Mucosa of rectum (tissue), 2 donors: ENCODE measurements around the gene ACP3.
"Not testable (repeated sequence)": the region's sequence is repeated elsewhere in the genome, so short reads cannot be mapped to it uniquely, and the experiment has no call there.

Experiments
- H3K27ac ChIP-seq, 2 donors: one replicate each; pipeline ENCODE4 v1.7.0; 2013; ENCODE audit warnings: inconsistent platforms in 2 of 2, low read depth in 2 of 2, low read length in 2 of 2
- H3K27me3 ChIP-seq, 2 donors: one replicate each; pipeline ENCODE4 v1.7.0; 2013; ENCODE audit warnings: low read length in 2 of 2; ENCODE audit not compliant: control insufficient read depth in 2 of 2, insufficient read depth in 2 of 2
- H3K36me3 ChIP-seq, 2 donors: one replicate each; pipeline ENCODE4 v1.7.0; 2013; ENCODE audit warnings: low read length in 2 of 2; ENCODE audit not compliant: control insufficient read depth in 2 of 2, insufficient read depth in 2 of 2
- H3K4me1 ChIP-seq, 2 donors: one replicate each; pipeline ENCODE4 v1.7.0; 2013; ENCODE audit warnings: low read length in 2 of 2, mild to moderate bottlenecking in 1 of 2; ENCODE audit not compliant: control insufficient read depth in 2 of 2, insufficient read depth in 2 of 2
- H3K4me3 ChIP-seq, 2 donors: one replicate each; pipeline ENCODE4 v1.7.0; 2013; ENCODE audit warnings: low read length in 2 of 2
- H3K9ac ChIP-seq, 2 donors: one replicate each; pipeline ENCODE4 v1.7.0; 2013; ENCODE audit warnings: low read length in 2 of 2, low read depth in 1 of 2, mild to moderate bottlenecking in 1 of 2
- H3K9me3 ChIP-seq, 2 donors: one replicate each; pipeline ENCODE4 v1.7.0; 2013; ENCODE audit warnings: low read length in 2 of 2; ENCODE audit not compliant: control insufficient read depth in 2 of 2
- donor health status: healthy.
- donor health status: Normal muscosa, but diverticular disease.

ACP3 gene

DNA sequence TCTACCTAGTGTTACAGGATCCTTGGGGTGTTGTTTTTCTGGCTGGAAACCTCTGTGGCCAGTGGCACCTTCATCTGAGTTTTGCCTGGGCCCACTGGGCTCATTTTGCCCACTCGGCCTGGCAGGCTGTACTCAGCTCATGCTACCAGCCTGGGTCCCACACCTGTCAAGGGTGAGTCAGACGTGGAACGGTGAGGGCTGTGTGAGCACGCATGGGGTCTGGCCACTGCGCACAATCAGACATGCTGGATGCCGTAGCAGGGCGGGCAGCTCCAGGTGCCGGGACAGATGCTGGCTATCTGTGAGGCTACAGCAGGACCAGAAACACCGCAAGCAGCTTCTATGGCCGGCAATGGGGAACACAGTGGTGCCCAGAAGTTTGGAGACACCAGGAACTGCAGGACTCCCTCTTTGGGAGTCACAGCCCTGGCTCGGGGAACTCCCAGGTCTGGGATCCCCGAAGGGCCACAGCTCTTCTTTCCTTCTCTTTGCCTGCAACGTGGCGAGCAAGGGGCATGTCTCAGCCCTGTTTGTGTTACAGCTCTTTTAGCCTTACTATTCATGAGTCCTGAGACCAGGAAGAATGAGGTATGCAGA is 64.2 kb downstream of the ACP3 start:
- no peaks in the 10 kb centered on the region for H3K4me1 ChIP-seq
- no peaks in the 10 kb centered on the region for H3K36me3 ChIP-seq
- no peak overlapping the region for H3K9ac ChIP-seq
- no peak overlapping the region for H3K27ac ChIP-seq
- no peaks in the 10 kb centered on the region for H3K9me3 ChIP-seq
- H3K4me3 ChIP-seq: no peak overlapping the region
- no peaks in the 10 kb centered on the region for H3K27me3 ChIP-seq

GRCh38 chr3:132382267-132382666 is 65.1 kb downstream of the ACP3 start:
- H3K27me3 ChIP-seq: no peaks in the 10 kb centered on the region
- H3K4me1 ChIP-seq: no peaks in the 10 kb centered on the region
- H3K9ac ChIP-seq: no peak overlapping the region
- no peaks in the 10 kb centered on the region for H3K9me3 ChIP-seq
- H3K4me3 ChIP-seq: no peak overlapping the region
- no peak overlapping the region for H3K27ac ChIP-seq
- no peaks in the 10 kb centered on the region for H3K36me3 ChIP-seq

DNA sequence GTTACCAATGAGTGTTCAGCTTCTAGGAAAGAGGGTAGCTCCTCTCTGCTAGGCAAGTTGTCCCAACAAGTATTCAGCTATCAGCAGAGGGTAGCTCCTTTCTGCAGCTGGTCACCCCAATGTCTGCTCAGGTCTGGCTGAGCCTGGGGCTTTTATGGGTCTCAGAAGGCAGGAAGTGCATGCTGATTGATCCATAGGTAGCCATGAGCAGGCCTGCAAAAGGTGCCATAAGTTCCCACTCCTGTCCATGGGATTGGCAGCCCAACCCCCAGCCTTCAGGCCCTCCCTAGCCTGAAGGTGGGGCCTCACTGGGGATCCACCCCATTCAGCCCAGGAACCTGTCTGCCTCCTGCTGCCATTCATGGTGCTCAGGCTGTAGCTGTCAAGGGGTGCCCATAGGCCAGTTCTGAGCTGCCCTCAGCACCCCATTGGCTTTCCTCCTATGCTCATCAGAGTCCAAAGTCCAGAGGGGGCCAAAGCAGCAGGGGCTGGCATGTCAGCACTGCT is 65.5 kb downstream of the ACP3 start:
- H3K27me3 ChIP-seq: no peaks in the 10 kb centered on the region
- no peak overlapping the region for H3K9ac ChIP-seq
- H3K4me1 ChIP-seq: no peaks in the 10 kb centered on the region
- no peak overlapping the region for H3K4me3 ChIP-seq
- no peaks in the 10 kb centered on the region for H3K9me3 ChIP-seq
- H3K36me3 ChIP-seq: no peaks in the 10 kb centered on the region
- no peak overlapping the region for H3K27ac ChIP-seq

DNA sequence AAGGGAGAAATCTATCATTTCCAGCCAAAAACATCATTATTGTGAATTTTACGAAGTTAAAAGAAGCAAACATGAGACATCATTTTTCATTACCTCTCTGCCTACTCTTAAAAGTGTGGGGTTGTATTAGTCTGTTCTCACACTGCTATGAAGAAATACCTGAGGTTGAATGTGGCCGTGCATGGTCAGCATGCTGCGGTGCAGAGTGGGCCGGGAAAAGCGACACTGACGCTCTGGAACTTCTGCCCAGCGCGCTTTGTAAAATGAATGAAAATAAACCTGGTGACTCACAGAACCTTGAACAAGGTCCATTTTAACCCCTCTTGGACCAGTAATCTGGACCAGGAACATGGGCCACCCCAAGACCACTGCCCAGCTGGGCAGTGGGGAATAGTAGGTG is 69.1 kb downstream of the ACP3 start:
- H3K4me1 ChIP-seq: no peaks in the 10 kb centered on the region
- no peaks in the 10 kb centered on the region for H3K27me3 ChIP-seq
- H3K27ac ChIP-seq: no peak overlapping the region

DNA sequence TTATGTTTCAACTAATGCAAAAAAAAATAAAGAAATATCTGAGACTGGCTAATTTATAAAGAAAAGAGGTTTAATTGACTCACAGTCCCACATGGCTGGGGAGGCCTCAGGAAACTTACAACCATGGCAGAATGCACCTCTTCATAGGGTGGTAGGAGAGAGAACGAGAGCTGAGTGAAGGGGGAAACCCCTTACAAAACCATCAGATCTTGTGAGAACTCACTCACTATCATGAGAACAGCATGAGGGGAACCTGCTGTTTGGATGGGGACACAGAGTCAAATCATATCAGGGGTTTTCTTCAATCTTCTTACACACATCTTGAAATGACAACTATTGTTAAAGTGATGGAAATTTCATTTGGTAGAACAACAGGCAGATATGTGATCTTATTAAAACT is 75.5 kb downstream of the ACP3 start:
- H3K9ac ChIP-seq, H3K27me3 ChIP-seq, H3K4me3 ChIP-seq, H3K27ac ChIP-seq, H3K9me3 ChIP-seq, H3K36me3 ChIP-seq, H3K4me1 ChIP-seq: not testable (repeated sequence)

More for the DNA sequence above, 69.1 kb downstream of the ACP3 start:
- Histone ChIP-seq H3K4me3 (no peak overlapping the region), H3K9me3 (no peaks in the 10 kb centered on the region), H3K9ac (no peak overlapping the region), H3K36me3 (no peaks in the 10 kb centered on the region)

DNA sequence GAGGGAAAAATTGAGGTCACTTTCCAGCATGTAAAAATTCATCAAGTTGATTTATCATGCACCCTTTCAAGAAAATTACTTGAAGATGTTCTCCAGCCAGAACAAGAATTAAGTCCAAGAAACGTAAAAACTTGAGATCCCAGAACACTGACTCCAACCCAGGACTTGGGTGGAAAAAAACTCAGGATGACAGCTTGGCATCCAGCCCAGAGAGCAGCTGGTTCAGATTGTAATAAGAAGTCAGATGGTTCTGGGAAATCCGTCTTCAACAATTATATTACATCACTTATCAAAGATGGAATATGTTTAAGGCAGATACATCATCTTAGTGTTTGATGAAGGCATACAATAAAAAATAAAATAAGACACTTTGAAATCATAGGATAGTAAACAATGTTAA is 77.1 kb downstream of the ACP3 start:
- Histone ChIP-seq H3K27me3 (no peaks in the 10 kb centered on the region), H3K27ac (no peak overlapping the region), H3K4me3 (no peak overlapping the region), H3K9me3 (no peaks in the 10 kb centered on the region), H3K9ac (no peak overlapping the region), H3K4me1 (no peaks in the 10 kb centered on the region), H3K36me3 (no peaks in the 10 kb centered on the region)

DNA sequence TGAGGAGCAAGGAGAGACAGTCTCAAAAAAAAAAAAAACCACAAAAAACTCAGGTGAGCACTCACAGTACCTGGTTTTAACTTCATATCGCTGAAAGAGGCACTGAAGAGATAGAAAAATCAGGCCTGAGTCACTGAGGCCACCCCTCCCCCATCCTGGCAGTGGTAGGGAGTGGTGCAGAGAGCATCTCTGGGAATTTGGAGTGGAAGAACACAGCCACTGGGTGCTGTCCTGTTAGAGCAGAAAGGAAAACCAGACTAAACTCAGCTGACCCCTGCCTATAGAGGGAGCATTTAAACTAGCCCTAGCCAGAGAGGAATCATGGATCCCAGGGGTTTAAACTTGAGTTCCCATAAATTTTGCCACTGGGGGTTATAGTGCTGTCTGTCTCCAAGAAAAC is 77.9 kb downstream of the ACP3 start:
- no peak overlapping the region for H3K4me3 ChIP-seq
- H3K4me1 ChIP-seq: no peaks in the 10 kb centered on the region
- no peaks in the 10 kb centered on the region for H3K9me3 ChIP-seq
- H3K27ac ChIP-seq: no peak overlapping the region
- H3K27me3 ChIP-seq: no peaks in the 10 kb centered on the region
- no peaks in the 10 kb centered on the region for H3K36me3 ChIP-seq
- H3K9ac ChIP-seq: no peak overlapping the region

- no peak overlapping the region for H3K27ac ChIP-seq
- H3K9me3 ChIP-seq: no peaks in the 10 kb centered on the region
- no peaks in the 10 kb centered on the region for H3K4me1 ChIP-seq
- H3K4me3 ChIP-seq: no peak overlapping the region
- H3K27me3 ChIP-seq: no peaks in the 10 kb centered on the region
- H3K36me3 ChIP-seq: no peaks in the 10 kb centered on the region
- no peak overlapping the region for H3K9ac ChIP-seq
Measured at GRCh38 chr3:132396255-132396654, 79.0 kb downstream of the ACP3 start.

GRCh38 chr3:132396776-132397175 is 79.6 kb downstream of the ACP3 start:
- H3K36me3 ChIP-seq, H3K27me3 ChIP-seq, H3K27ac ChIP-seq, H3K9ac ChIP-seq, H3K9me3 ChIP-seq, H3K4me1 ChIP-seq, H3K4me3 ChIP-seq: not testable (repeated sequence)

GRCh38 chr3:132399054-132399929 is 82.1 kb downstream of the ACP3 start:
- H3K4me1 ChIP-seq: no peaks in the 10 kb centered on the region
- H3K27ac ChIP-seq: no peak overlapping the region
- no peaks in the 10 kb centered on the region for H3K36me3 ChIP-seq
- H3K4me3 ChIP-seq: no peak overlapping the region
- no peaks in the 10 kb centered on the region for H3K9me3 ChIP-seq
- H3K27me3 ChIP-seq: no peaks in the 10 kb centered on the region
- no peak overlapping the region for H3K9ac ChIP-seq
